ENCODE data around the gene UAP1L1.

UAP1L1 gene

GRCh38 chr9:137076636-137077009, 694 bp upstream of the UAP1L1 start:
- TF ChIP-seq CTCF (IDR thresholded peaks at IDR 0.05; ENCODE audit: low read depth, low read length) = no peak
- DNase-seq (ENCODE audit: low read depth in 2 of 2) = no peak
- H3K4me3 ChIP-seq (replicated peaks in 1 of 2; ENCODE audit: low read depth in 2 of 2, low read length in 2 of 2) = peak overlapping the region; percentile 31 to 36

- peak overlapping the region; percentile 70 to 87 for H3K4me3 ChIP-seq (replicated peaks in 1 of 2; ENCODE audit: low read depth in 2 of 2, low read length in 2 of 2)
- no peak for DNase-seq (ENCODE audit: low read depth in 2 of 2)
- TF ChIP-seq CTCF (IDR thresholded peaks at IDR 0.05; ENCODE audit: low read depth, low read length) = no peak
Measured at GRCh38 chr9:137077758-137078693, 709 bp downstream of the UAP1L1 start.

DNA sequence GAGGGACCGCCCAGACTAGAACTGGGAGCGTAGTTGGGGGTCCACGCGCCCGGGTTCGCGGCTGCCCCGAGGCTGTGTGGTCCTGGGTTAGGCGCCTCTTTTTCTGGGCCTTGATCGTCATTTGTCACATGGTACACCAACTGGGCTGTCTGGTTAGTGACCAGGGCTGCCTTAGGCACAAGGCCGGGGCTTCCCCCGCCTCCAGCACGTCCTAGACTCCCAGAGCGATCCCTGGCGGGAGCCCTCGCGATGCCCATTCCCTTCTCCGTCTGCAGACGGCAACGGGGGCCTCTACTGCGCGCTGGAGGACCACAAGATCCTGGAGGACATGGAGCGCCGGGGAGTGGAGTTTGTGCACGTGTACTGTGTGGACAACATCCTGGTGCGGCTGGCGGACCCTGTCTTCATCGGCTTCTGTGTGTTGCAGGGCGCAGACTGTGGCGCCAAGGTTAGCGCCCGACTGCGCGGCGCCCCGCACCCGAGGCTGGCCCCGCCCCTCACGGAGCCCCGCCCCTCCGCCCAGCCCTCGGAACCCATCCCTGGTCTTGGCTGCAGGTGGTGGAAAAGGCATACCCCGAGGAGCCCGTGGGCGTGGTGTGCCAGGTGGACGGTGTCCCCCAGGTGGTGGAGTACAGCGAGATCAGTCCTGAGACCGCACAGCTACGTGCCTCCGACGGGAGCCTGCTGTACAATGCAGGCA, 1.5 kb downstream of the UAP1L1 start:
- DNase-seq (ENCODE audit: low read depth in 2 of 2) = no peak
- no peak for TF ChIP-seq CTCF (IDR thresholded peaks at IDR 0.05; ENCODE audit: low read depth, low read length)
- peak overlapping the region; percentile 70 to 87 for H3K4me3 ChIP-seq (replicated peaks in 1 of 2; ENCODE audit: low read depth in 2 of 2, low read length in 2 of 2)

DNA sequence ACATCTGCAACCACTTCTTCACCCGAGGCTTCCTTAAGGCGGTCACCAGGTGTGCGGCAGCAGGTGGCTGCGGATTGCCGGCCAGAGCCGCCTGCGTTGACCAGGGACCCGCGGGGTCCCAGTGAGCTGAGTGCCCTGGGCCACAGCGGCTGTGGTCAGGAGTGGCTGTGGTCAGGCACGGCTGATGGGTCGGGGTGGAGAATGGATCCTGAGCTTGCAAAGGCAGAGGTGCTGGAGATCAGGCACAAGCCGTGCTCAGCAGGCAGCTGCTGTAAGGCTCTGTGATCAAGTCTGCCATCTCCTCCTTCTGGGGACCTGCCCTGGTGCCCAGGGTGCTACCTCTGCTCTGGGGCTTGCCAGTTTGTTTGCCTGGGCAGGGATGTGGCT, 2.1 kb downstream of the UAP1L1 start:
- TF ChIP-seq CTCF (IDR thresholded peaks at IDR 0.05; ENCODE audit: low read depth, low read length) = no peak
- H3K4me3 ChIP-seq (replicated peaks in 1 of 2; ENCODE audit: low read depth in 2 of 2, low read length in 2 of 2) = no peak overlapping the region
- DNase-seq (ENCODE audit: low read depth in 2 of 2) = no peak

DNA sequence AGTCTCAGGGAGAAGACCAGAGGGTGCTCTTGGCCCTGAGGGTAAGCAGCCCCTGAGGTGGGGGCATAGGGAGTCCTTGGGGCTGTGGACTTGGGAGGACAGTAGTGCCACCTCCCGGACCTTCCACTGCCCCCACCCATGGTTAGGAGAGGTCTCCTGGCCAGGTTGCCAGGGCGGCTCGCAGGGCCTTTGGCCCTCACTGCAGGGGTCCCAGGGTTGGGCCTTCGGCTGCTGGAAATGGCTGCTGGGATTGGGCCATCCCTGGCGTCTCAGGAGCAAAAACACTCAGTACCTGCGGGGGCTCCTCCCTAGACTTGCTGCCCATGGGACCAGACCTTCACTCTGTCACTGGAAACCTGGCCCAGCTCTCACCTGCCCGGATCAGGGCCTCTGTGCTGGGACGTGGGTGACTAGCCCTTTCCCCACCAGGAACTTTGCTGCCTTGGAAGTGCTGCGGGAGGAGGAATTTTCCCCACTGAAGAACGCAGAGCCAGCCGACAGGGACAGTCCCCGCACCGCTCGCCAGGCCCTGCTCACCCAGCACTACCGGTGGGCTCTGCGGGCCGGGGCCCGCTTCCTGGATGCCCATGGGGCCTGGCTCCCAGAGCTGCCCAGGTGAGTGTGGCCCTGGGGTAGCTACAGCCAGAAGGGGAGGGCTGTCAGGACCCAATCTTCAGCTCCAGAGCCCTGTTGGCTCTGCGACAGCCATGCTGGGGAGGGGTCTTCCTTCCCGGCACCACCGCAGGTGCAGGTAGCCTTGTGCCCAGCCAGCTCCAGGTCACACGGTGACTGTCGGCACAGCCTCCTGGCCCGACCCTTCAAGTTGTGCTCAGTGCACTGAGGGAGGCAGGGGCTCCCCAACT, 3.2 kb downstream of the UAP1L1 start:
- TF ChIP-seq CTCF (IDR thresholded peaks at IDR 0.05; ENCODE audit: low read depth, low read length) = no peak

GRCh38 chr9:137082222-137082924, 5.1 kb downstream of the UAP1L1 start:
- no peak overlapping the region for H3K4me3 ChIP-seq (replicated peaks in 1 of 2; ENCODE audit: low read depth in 2 of 2, low read length in 2 of 2)
- no peak for DNase-seq (ENCODE audit: low read depth in 2 of 2)
- TF ChIP-seq CTCF (IDR thresholded peaks at IDR 0.05; ENCODE audit: low read depth, low read length) = no peak

More for the DNA sequence above, 3.2 kb downstream of the UAP1L1 start:
- DNase-seq (ENCODE audit: low read depth in 2 of 2) = no peak
- H3K4me3 ChIP-seq (replicated peaks in 1 of 2; ENCODE audit: low read depth in 2 of 2, low read length in 2 of 2) = no peak overlapping the region
